ENCODE results near the gene BDH1.
"Not testable (repeated sequence)": the region's sequence is repeated elsewhere in the genome, so short reads cannot be mapped to it uniquely, and the experiment has no call there.

Gene BDH1

DNA sequence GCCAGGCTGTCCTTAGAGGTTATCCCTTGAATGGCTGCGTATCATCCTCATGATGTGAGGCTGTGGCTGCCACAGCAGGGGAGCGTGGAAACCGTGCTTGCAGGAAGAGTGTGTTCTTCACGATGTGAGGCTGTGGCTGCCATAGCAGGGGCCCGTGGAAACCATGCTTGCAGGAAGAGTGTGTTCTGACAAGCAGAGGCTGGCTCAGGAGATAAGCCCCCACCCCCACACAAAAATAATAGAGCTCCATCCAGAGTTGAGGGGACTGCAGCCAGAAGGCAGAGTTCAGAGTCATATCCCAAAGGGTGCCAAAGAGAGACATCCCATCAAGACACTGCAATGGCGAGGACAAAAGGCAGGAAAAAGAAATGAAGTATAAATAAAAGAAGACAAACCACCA is 22.6 kb upstream of the BDH1 start:
- no peak for DNase-seq (ENCODE audit: low spot score)

DNA sequence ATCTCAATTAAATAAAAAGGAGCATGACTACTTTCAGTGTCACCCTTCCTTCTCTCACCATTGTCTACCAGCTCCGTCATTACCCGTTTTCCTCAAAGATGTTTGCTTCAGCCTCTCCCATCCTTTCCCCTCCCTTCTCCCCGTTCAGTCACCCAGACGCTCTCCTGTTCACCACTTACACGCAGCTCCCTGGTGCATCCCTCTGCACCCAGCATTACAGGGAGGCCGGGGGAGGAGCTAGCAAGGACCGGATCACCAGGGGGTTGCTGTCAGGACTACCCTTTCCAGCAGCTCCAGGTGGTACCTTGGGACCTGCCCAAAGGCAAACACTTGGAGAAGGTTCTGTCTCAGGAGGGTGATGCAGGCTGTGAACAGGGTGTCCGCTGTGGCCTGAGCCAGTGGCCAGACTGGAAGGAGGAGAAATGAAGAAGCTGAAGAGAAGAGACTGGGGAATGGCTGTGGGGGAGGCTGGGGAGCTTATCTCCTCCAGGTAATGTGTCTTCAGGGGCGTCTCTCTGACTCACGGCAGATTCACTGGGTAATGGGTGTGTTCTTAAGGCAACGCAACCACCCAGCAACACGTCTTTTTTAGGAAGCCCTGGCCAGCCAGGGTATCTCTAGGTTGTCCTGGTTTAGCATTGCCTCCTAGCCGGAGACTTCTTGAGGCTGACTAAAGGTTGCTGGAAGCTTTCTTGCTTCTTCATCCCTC is 21.8 kb upstream of the BDH1 start:
- DNase-seq (ENCODE audit: low spot score), result no peak

DNA sequence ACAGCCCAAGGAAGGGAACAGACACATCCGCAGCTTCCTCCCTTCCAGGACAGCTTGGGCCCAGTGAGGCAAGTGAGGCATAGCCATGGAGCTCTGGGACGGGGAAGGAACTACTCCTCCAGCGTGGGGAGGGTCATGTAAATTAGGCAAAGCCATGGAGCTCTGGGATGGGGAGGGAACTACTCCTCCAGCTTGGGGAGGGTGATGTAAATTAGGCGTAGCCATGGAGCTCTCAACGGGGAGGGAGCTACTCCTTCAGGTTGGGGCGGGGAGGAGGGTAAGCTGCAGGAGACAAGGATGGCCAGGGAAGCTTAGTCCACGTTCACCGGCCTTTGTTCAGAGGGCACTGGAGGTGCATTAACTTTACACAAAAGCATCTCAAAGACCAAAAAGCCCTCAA is 21.1 kb upstream of the BDH1 start:
- DNase-seq (ENCODE audit: low spot score), result no peak

DNA sequence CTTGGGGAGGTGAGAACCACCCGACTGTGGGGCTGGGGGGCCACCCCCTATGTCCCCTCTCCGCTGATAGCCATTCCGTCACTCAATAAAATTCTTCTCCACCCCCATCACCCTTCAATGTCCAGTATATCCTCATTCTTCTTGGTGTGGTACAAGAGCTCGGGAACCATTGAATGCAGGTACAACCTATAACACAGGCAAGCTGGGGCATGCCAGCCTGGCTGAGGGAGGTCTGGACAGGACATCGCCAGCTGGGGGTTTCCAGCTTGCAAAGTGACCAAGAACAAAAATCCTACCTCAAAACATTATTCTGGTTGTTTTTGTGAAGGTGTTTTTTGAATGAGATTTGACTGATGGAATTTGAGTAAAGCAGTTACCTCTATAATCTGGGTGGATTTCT is 19.6 kb upstream of the BDH1 start:
- DNase-seq (ENCODE audit: low spot score), result no peak

DNA sequence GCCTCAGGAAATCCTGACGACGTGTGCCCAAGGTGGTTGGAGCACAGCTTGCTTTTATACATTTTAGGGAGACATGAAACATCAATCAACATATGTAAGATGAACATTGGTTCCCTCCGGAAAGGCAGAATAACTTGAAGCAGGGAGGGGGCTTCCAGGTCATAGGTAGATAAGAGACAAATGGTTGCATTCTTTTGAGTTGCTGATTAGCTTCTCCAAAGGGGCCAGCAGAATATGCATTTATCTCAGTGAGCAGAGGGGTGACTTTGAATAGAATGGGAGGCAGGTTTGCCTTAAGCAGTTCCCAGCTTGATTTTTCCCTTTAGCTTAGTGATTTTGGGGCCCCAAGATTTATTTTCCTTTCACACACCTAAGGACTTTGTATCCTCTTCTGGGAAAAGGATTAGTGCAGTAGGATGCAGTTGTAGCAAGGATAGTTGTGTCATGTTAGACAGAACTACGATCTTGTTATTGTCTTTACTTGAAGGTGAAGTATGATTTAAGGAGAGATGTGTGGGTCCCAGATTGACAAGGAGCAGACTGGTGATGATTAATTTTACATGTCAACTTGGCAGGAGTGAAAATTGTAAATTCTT is 18.7 kb upstream of the BDH1 start:
- peak; percentile 40 for DNase-seq (ENCODE audit: low spot score)

DNA sequence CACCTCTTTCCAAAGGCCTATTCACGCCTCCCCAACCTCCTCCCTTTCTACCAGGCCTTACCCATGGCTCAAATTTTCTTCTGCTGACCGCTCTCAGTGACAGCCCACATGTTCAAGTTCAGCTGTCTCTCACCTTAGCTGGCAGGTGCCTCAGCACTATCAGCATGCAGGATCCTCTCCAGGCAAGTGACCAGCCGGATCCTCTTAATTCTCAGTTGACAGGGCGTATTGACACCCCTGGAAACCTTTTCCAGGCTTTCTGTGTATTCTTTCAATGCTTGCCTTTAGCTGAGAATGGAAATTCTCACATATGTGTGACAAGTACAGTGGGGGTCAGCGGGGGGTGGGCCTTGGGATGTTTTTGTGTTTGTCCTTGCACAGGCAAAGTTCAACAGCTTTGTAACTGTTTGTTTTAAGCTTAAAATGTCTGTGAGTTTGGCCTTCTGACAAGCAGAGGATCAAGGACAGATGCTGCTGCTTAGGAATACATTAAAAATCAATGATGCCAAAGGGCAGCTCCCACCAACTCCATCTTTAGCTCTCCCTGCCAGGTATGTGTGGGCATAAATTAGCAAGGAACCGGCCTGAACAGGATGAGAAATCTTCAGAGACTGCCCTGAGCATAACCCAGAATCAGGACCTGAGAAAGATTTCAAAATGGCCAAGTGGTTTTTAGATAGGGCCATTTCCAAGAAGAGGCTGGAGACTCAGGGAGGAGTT is 17.4 kb upstream of the BDH1 start:
- no peak for DNase-seq (ENCODE audit: low spot score)

DNA sequence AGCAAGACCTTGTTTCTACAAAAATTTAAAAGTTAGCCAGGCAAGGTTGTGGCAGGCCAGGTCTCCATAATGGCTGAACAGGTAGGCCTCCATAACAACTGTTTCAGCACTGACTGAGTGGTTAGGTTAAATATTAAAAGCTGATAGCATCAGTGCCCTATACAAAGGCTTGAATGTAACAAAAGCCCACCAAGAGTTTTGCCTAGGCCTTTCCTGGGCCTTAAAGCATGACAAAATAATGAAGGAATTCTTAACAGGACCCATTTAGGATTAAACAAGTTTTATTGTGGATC is 16.1 kb upstream of the BDH1 start:
- not testable (repeated sequence) for DNase-seq (ENCODE audit: low spot score)

GRCh38 chr3:197571074-197571879 is 15.5 kb upstream of the BDH1 start:
- not testable (repeated sequence) for DNase-seq (ENCODE audit: low spot score)

GRCh38 chr3:197569433-197569832 is 13.7 kb upstream of the BDH1 start:
- DNase-seq (ENCODE audit: low spot score), result not testable (repeated sequence)

- no peak for DNase-seq (ENCODE audit: low spot score)
Measured at GRCh38 chr3:197567904-197568681, 12.3 kb upstream of the BDH1 start.

- DNase-seq (ENCODE audit: low spot score), result not testable (repeated sequence)
Measured at GRCh38 chr3:197566155-197566554, 10.4 kb upstream of the BDH1 start.

GRCh38 chr3:197564097-197564843 is 8.5 kb upstream of the BDH1 start:
- DNase-seq (ENCODE audit: low spot score), result no peak

GRCh38 chr3:197562398-197563251 is 6.9 kb upstream of the BDH1 start:
- no peak for DNase-seq (ENCODE audit: low spot score)

- DNase-seq (ENCODE audit: low spot score), result no peak
Measured at GRCh38 chr3:197561926-197562325, 6.2 kb upstream of the BDH1 start.

GRCh38 chr3:197559651-197560050 is 3.9 kb upstream of the BDH1 start:
- no peak for DNase-seq (ENCODE audit: low spot score)

DNA sequence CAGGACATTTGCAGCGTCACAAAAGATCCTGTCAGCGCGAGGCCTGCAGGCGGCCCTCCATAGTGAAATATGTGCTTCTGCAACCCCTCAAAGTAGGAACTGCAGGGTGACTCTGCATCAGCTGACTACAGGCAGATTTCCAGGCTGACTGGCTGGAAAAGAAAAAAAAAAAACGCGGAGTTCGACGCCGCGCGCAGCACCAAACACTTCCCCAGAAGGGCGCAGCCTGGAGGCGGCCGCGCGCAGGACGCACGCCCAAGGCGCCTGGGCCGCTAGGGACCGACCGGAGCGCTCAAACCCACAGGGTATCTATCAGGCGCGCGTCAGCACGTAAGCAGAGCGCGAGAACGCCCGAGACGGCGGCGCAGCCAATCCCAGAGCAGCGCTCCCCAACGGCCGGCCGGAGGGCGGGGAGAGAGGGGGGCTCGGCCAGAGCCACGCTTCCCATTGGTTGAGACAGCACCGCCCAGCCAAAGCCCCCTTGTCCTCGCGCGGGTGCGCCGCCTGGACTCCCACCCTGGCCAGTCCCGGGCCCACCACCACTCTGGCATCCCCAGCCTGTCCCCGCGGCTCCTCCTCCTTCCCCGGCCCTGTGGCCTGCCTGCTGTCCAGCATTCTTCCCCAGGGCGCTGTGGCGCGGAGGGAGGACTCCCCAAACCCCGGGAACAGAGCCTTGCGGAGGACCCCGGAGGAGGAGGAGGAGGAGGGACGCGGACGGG is 1.0 kb downstream of the BDH1 start:
- peak; percentile 98 for DNase-seq (ENCODE audit: low spot score)

- no peak for DNase-seq (ENCODE audit: low spot score)
Measured at GRCh38 chr3:197554196-197554561, 1.6 kb downstream of the BDH1 start.

DNA sequence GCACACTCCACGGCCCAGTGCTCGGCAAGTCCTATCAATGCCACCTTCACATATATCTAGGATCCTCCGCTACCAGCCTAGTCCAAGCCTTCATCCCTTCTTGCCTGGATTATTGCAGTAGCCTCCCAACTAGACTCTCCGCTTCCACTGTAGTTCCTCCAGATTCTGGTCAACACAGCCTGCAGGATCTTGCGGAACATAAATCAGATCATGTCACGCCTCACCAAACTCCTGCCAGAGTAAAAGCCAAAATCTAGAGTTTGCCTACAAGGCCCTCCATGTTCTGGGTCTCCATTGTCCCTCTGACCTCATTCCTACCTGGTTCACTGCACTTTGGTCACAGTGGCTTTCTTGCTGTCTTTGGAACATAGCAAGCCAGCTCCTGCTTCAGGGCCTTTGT is 3.6 kb downstream of the BDH1 start:
- no peak for DNase-seq (ENCODE audit: low spot score)

DNA sequence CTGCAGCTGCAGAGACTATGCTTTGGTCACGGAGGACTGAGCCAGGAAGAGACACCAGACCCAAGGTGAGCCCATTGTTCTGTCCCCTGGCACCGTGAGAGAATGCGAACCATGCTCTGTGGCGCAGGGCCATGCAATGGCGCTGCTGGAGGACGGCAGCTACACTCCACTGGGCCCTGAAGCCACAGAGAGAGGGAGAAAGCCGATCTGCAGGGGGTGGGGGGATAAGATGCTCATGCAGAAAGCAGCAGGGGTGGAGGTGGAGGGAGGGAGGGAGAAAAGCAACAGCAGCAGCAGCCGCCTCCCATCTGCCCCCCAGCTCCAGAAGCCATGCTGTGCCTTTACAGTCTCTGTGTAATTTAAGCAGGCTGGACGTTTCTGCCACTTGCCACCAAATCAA is 5.3 kb downstream of the BDH1 start:
- DNase-seq (ENCODE audit: low spot score), result no peak

Measured in putamen (tissue), 1 donor.